WI38 (cell line): Measurements from ENCODE around the gene DDX28.
A peak's percentile ranks its signal among the peaks of the same experiment; 100 is the strongest.

Source experiments
- H3K4me3 ChIP-seq: 2 replicates; pipeline ENCODE4 v1.5.1; 2011; ENCODE audit warnings: low read depth, mild to moderate bottlenecking, control low read depth, low read length
- CTCF ChIP-seq: IDR thresholded peaks from 2 replicates; pipeline ENCODE4 v1.5.1; 2012; ENCODE audit warnings: low read depth, mild to moderate bottlenecking, control low read depth, low read length

The DDX28 gene, protein sequence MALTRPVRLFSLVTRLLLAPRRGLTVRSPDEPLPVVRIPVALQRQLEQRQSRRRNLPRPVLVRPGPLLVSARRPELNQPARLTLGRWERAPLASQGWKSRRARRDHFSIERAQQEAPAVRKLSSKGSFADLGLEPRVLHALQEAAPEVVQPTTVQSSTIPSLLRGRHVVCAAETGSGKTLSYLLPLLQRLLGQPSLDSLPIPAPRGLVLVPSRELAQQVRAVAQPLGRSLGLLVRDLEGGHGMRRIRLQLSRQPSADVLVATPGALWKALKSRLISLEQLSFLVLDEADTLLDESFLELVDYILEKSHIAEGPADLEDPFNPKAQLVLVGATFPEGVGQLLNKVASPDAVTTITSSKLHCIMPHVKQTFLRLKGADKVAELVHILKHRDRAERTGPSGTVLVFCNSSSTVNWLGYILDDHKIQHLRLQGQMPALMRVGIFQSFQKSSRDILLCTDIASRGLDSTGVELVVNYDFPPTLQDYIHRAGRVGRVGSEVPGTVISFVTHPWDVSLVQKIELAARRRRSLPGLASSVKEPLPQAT

GRCh38 chr16:68022728-68023537 lies at the start of gene DDX28, which contains the start of gene DUS2:
Gene DDX28, minus strand, starts transcription at chr16:68023232. Its CDS starts 30 bp downstream, at chr16:68023202.
Gene DUS2, plus strand, starts transcription at chr16:68023284. Its CDS starts 14,740 bp downstream, at chr16:68038024.
- H3K4me3 ChIP-seq, result peak within 1 kb of the TSS; percentile 80
- no peak for TF ChIP-seq CTCF

DNA sequence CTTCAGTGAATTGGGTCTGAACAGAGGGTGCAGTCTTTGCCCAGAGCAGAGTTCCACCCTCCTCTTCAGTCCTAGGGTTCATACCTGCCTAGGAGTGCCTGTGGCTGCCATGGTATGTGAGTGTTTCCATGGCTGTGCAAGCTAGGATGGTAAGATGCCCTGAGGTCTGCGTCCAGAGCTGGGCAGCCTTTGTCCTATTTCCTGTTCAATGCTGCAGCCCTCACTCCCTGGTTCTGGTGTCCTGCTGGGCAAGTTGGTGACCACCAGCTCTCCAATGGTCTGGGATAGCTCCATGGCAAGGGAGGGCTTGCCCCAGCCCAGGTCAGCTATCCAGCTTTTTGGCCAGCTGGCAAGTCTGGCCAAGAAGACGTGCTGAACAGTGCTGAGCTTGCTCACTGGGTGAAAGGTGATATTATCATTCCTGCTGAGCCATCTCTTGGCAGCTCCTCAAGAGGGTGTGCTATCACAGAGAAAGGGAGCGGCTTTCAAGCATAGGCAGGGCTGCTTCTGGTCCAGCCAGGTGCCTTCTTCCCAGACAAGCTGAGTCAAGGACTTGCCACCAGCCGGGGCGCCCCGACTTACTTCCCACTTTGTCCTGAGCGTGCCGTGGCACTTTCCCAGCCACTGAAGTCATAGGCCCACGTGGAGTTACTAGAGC lies 49.1 kb upstream of the DDX28 start:
- TF ChIP-seq CTCF, result no peak

DNA sequence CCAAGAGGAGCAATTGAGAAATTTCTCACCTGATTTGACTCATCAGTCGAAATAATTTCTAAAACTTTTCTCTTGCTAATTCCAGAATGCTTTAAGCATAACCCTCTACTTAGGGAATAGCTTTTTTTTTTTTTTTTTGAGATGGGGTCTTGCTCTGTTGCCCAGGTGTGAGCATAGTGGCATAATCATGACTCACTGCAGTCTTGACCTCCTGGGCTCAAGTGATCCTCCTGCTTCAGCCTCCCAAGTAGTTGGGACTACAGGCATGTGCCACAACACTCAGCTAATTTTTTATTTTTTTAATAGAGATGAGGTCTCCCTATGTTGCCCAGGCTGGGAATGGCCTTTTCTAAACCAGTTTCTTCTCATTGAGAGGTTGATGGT lies 48.5 kb upstream of the DDX28 start:
- no peak overlapping the region for H3K4me3 ChIP-seq
- TF ChIP-seq CTCF, result no peak

More for the DNA sequence above, 49.1 kb upstream of the DDX28 start:
- no peak overlapping the region for H3K4me3 ChIP-seq

DNA sequence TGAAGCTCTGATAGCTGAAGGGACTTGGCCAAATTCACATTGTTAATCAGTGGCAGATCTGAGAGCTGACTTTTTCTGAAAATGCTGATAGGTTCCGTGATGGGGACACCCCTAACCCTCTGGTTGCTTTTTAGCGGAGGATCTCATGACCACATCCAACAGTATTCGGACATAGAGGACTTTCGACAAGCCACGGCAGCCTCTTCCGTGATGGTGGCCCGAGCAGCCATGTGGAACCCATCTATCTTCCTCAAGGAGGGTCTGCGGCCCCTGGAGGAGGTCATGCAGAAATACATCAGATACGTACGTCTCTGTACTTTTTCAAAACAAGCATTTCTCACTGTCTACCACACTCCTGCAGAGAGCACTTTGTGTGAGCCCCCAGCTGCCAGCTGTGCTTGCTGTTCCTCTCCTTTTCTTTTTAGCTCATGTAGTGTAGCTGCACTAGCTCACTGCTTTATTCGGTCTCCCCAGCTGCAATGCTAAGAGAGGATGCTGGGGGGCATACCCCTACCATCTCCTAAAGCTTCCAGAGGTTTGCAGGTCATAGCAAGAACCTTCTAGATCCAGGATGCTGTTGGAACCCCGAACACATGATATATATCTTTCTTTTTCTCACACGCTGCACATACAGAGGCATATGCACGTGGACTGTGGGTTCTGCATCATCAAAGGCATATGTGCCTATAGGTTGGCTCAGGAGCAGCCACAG lies 47.9 kb upstream of the DDX28 start:
- H3K4me3 ChIP-seq, result no peak overlapping the region
- TF ChIP-seq CTCF, result no peak

GRCh38 chr16:68070249-68070730 lies 47.3 kb upstream of the DDX28 start:
- no peak overlapping the region for H3K4me3 ChIP-seq
- TF ChIP-seq CTCF, result no peak

- no peak for TF ChIP-seq CTCF
- H3K4me3 ChIP-seq, result no peak overlapping the region
Observed at GRCh38 chr16:68069511-68070248, 46.6 kb upstream of the DDX28 start.
